GM23248 (cell line): Measurements from ENCODE around the gene RPS15.

Experiments used
- EZH2 ChIP-seq: fragments of 200-600 bp; sonication (generic); IDR thresholded peaks from 2 replicates; pipeline ENCODE4 v1.6.1; 2018; ENCODE audit warnings: antibody characterized with exemption, mild to moderate bottlenecking; ENCODE audit not compliant: insufficient read depth, poor library complexity, severe bottlenecking
- EZH2phosphoT487 ChIP-seq: fragments of 200-600 bp; sonication (generic); IDR thresholded peaks from 2 replicates; pipeline ENCODE4 v1.6.1; 2018; ENCODE audit warnings: antibody characterized with exemption, moderate library complexity, mild to moderate bottlenecking, low read depth; ENCODE audit not compliant: insufficient read depth

- TF ChIP-seq EZH2: peak; percentile 89
- TF ChIP-seq EZH2phosphoT487: 0 out of 2 replicates have a peak, but pooled peaks have one; percentile 45
Measured at GRCh38 chr19:1446713-1447481, 8.7 kb downstream of the RPS15 start.
